ENCODE results near the gene HBE1. TPM values are rescaled to one million over a fixed set of nuclear protein-coding genes. Genes with fewer than 3 reads are reported as not detected.

HBE1 gene
- total and polyA plus RNA-seq, 9 of the 15 experiments (the other 6 are each of a cell fraction or from before 2014, with no cell fraction given) = 612 to 10,250 (median 2,181) TPM

DNA sequence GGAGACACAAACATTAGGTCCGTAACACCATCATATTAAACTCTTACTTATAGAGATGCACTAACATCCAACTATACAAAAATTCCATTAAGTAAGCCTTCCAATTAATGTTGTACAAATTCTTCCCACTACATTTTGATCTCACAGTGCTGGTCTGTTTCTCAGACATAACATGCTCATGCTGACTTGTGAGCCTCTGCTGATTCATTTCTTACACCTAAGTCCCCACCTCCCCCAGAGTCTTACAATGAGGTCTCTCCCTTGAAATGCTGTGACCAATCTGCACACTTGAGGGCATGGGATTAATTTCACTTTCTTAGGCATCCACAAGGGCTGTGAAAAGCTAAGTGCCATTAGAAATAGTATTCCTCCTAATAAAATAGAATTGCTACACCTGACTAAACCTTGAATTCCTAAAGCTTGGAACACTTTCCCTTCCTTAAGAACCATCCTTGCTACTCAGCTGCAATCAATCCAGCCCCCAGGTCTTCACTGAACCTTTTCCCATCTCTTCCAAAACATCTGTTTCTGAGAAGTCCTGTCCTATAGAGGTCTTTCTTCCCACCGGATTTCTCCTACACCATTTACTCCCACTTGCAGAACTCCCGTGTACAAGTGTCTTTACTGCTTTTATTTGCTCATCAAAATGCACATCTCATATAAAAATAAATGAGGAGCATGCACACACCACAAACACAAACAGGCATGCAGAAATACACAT is 22.1 kb downstream of the HBE1 start (continued):
- TF ChIP-seq, protein P1, sequence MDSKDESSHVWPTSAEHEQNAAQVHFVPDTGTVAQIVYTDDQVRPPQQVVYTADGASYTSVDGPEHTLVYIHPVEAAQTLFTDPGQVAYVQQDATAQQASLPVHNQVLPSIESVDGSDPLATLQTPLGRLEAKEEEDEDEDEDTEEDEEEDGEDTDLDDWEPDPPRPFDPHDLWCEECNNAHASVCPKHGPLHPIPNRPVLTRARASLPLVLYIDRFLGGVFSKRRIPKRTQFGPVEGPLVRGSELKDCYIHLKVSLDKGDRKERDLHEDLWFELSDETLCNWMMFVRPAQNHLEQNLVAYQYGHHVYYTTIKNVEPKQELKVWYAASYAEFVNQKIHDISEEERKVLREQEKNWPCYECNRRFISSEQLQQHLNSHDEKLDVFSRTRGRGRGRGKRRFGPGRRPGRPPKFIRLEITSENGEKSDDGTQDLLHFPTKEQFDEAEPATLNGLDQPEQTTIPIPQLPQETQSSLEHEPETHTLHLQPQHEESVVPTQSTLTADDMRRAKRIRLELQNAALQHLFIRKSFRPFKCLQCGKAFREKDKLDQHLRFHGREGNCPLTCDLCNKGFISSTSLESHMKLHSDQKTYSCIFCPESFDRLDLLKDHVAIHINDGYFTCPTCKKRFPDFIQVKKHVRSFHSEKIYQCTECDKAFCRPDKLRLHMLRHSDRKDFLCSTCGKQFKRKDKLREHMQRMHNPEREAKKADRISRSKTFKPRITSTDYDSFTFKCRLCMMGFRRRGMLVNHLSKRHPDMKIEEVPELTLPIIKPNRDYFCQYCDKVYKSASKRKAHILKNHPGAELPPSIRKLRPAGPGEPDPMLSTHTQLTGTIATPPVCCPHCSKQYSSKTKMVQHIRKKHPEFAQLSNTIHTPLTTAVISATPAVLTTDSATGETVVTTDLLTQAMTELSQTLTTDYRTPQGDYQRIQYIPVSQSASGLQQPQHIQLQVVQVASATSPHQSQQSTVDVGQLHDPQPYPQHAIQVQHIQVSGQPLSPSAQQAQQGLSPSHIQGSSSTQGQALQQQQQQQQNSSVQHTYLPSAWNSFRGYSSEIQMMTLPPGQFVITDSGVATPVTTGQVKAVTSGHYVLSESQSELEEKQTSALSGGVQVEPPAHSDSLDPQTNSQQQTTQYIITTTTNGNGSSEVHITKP (IDR thresholded peaks at IDR 0.05; ENCODE audit: partially characterized antibody) = peak; percentile 27
- TF ChIP-seq ZNF551 (CRISPR knock-in tag; IDR thresholded peaks at IDR 0.05) (0 out of 2 replicates have a peak, but pooled peaks have one; percentile 17), ZNF699 (CRISPR knock-in tag; IDR thresholded peaks at IDR 0.05; ENCODE audit: insufficient replicate concordance) (no peak), ZNF324 (CRISPR knock-in tag; IDR thresholded peaks at IDR 0.05) (no peak), E2F3 (CRISPR knock-in tag; IDR thresholded peaks at IDR 0.05) (no peak), ZBTB17 (CRISPR knock-in tag; IDR thresholded peaks at IDR 0.05) (no peak), ZBED1 (IDR thresholded peaks at IDR 0.05) (0 out of 2 replicates have a peak, but pooled peaks have one; percentile 26), GTF3C2 (IDR thresholded peaks at IDR 0.05; ENCODE audit: borderline replicate concordance, extremely low read depth, insufficient read length) (no peak), MLX (CRISPR knock-in tag; conservative IDR thresholded peaks at IDR 0.05) (no peak), YBX1 (IDR thresholded peaks at IDR 0.05) (no peak), WHSC1 (IDR thresholded peaks at IDR 0.05; ENCODE audit: low read length) (no peak), DACH1 (IDR thresholded peaks at IDR 0.05; ENCODE audit: partially characterized antibody) (no peak), SIN3A (IDR thresholded peaks at IDR 0.05; ENCODE audit: borderline replicate concordance in 2 of 2, control insufficient read depth in 1 of 2, low read depth in 2 of 2, low read length in 2 of 2) (0 out of 4 replicates have a peak, but pooled peaks of 1 of the 2 experiments have one; percentile 8), HNRNPUL1 (IDR thresholded peaks at IDR 0.05; ENCODE audit: low read length) (no peak), ZNF644 (tag; IDR thresholded peaks at IDR 0.05; ENCODE audit: low read depth) (no peak), NBN (IDR thresholded peaks at IDR 0.05; ENCODE audit: low read depth) (no peak), HDAC1 (IDR thresholded peaks at IDR 0.05) (0 out of 4 replicates have a peak, but pooled peaks of 1 of the 2 experiments have one; percentile 20), RUNX1 (IDR thresholded peaks at IDR 0.05; ENCODE audit: low read depth) (no peak), ZNF695 (CRISPR knock-in tag; IDR thresholded peaks at IDR 0.05) (no peak), EZH2 (IDR thresholded peaks at IDR 0.05; ENCODE audit: borderline replicate concordance, low read depth, low read length) (no peak)
- TF ChIP-seq, protein P2, sequence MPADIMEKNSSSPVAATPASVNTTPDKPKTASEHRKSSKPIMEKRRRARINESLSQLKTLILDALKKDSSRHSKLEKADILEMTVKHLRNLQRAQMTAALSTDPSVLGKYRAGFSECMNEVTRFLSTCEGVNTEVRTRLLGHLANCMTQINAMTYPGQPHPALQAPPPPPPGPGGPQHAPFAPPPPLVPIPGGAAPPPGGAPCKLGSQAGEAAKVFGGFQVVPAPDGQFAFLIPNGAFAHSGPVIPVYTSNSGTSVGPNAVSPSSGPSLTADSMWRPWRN (IDR thresholded peaks at IDR 0.05; ENCODE audit: low read depth) = no peak

Measured in K562 (cell line).